Fibroblast of lung (primary cell): ENCODE measurements around the gene ANKRD33.

Experiments used
- EZH2 ChIP-seq: IDR thresholded peaks from 2 replicates; pipeline ENCODE4 v1.5.1; 2012; ENCODE audit warnings: low read length, control low read depth, mild to moderate bottlenecking; ENCODE audit errors: missing control alignments
- TF ChIP-seq, protein P1 (sequence below), 2 donors: IDR thresholded peaks in 1 of 2; conservative IDR thresholded peaks in 1 of 2; 1 replicate in 1 of 2; 2 replicates in 1 of 2; pipeline ENCODE4 v1.5.1; 2011 to 2012; ENCODE audit warnings: low read length in 2 of 2, control low read depth in 1 of 2, inconsistent platforms in 1 of 2, low read depth in 1 of 2, mild to moderate bottlenecking in 1 of 2

DNA sequence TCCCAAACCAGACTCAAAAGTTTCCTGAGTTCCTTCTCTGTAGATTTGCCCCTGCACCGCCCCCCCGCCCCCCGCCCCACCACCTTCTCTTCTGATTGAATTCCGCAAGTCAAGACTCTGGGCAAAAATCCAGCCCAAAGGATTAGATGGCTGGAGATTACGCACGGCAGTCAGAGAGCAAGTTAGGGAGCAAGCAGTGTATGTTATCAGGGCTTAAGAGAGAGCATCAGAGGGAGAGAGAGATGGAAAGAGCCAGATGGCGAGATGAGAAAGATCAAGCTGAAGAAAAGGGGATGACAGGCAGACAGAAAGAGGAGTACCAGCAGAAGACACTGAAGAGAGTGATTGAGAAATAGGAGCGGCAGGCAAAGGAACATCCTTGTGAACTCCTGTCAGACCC is 13.9 kb upstream of the ANKRD33 start:
- no peak for TF ChIP-seq EZH2
- TF ChIP-seq, protein P1, sequence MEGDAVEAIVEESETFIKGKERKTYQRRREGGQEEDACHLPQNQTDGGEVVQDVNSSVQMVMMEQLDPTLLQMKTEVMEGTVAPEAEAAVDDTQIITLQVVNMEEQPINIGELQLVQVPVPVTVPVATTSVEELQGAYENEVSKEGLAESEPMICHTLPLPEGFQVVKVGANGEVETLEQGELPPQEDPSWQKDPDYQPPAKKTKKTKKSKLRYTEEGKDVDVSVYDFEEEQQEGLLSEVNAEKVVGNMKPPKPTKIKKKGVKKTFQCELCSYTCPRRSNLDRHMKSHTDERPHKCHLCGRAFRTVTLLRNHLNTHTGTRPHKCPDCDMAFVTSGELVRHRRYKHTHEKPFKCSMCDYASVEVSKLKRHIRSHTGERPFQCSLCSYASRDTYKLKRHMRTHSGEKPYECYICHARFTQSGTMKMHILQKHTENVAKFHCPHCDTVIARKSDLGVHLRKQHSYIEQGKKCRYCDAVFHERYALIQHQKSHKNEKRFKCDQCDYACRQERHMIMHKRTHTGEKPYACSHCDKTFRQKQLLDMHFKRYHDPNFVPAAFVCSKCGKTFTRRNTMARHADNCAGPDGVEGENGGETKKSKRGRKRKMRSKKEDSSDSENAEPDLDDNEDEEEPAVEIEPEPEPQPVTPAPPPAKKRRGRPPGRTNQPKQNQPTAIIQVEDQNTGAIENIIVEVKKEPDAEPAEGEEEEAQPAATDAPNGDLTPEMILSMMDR (conservative IDR thresholded peaks at IDR 0.05 in 1 of 2, IDR thresholded peaks at IDR 0.05 in 1 of 2; ENCODE audit: low read depth in 1 of 2, low read length in 2 of 2), result no peak
